NCI-H748 treated with DMSO at 0.1 percent for 48 hours (cell line): ENCODE measurements around the gene YPEL2.
A peak's percentile ranks its signal among the peaks of the same experiment; 100 is the strongest.
"Not testable (repeated sequence)": the region's sequence is repeated elsewhere in the genome, so short reads cannot be mapped to it uniquely, and the experiment has no call there.

Source experiments
- DNase-seq: peaks from one replicate; lab custom pipeline; 2025; lab: John Stamatoyannopoulos, UW

Gene YPEL2, protein sequence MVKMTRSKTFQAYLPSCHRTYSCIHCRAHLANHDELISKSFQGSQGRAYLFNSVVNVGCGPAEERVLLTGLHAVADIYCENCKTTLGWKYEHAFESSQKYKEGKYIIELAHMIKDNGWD

DNA sequence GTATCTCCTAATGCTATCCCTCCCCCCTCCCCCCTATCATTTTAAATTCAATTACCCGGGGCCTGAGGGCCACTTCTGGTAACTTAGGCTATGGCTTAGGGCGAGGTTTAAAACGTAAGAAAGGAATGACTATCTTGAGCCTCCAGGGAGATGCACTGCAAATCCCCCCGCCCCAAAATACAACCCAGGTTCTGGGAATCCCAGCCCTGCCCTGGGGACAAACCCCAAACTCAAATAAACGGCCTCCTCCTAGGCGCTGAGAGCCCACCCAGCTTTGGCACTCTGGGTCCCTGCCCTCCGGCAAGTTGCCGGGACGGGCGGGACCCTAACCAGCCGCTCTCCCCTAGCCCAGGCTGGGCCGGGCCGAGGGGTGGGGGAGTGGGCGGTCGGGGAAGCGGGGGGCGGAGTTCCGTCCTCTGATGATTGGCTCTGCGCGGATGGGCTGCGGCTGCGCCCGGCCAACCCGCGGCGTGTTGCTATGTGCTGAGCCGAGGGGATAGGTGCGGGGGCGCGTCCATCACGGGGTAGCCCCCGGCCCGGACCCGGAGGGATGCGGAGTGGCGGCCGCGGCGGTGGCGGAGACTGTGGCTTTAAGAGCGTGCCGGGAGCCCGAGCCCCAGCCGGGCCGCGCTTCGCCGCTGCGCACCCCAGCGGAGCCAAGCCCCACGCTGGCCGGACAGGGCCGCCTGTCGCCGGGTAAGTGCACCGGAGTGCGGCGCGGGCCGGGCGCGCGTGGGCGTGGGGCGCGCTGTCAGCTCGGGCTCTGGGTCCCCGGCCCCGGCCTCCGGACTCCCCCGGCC lies at the start of gene YPEL2:
Gene YPEL2 (plus strand): TSS at position 527 of the 800 bp plus-strand sequence. CDS start 21,755 bp downstream, outside the sequence.
- peak; percentile 89 for DNase-seq

DNA sequence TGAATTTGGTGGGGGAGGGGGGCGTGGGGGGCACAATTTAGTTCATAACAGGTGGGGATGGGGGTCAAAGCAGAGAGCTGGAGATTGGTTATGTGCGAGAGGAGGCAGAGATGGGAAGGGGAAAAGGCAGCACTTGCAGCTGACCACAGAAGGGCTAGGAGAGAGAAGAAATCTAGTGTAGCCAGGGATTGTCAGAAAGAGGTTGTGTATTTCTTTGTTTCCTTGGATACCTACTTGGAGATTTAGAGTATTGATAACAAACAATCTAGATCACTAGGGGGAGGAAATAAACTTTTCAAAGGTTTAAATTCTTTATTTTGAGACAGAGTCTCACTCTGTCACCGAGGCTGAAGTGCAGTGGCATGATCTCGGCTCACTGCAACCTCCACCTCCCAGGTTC lies 47.1 kb upstream of the YPEL2 start:
- DNase-seq = no peak

DNA sequence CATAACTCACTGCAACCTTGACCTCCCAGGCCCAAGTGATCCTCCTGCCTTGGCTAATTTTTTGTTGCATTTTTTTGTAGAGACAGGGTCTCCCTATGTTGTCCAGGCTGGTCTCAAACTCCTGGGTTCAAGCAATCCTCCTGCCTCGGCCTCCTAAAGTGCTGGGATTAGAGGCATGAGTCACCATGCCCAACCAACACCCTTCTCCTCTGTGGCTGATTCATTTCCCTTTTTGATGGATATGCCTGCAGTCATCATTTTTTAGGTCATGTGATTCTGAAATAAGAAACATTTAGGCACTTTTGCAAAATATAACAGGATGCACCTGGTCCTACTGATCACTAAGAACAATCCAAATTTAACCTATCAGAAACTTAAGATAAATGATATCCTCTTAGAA lies 44.0 kb upstream of the YPEL2 start:
- no peak for DNase-seq

DNA sequence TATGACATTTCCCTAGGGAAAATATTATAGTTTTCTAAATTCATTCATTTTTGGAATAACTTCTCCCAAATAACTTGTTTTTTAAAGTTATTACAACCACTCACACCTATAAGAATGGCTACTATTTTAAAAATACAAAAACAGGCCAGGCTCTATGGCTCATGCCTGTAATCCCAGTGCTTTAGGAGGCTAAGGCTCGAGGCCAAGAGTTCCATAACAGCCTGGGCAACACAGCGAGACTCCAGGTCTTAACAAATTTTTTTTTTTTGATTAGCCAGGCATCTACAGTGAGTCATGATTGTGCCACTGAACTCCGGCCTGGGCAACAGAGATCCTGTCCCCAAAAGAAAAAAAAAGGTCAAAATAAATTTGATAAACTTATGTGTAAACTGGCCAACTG lies 43.6 kb upstream of the YPEL2 start:
- DNase-seq = no peak

DNA sequence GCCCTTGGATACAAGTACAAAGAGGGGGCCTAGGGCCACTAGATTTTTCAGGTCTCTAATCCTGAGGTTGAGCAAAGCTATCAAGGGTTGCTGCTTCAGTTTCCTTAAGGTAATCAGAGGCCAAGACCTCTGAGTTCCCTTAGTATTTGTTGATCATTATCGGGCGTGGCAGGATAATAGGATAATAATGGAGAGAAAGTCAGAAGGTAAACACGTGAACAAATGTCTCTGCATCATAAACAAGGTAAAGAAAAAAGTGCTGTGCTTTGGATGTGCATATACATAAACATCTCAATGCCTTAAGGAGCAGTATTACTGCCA lies 41.5 kb upstream of the YPEL2 start:
- no peak for DNase-seq

DNA sequence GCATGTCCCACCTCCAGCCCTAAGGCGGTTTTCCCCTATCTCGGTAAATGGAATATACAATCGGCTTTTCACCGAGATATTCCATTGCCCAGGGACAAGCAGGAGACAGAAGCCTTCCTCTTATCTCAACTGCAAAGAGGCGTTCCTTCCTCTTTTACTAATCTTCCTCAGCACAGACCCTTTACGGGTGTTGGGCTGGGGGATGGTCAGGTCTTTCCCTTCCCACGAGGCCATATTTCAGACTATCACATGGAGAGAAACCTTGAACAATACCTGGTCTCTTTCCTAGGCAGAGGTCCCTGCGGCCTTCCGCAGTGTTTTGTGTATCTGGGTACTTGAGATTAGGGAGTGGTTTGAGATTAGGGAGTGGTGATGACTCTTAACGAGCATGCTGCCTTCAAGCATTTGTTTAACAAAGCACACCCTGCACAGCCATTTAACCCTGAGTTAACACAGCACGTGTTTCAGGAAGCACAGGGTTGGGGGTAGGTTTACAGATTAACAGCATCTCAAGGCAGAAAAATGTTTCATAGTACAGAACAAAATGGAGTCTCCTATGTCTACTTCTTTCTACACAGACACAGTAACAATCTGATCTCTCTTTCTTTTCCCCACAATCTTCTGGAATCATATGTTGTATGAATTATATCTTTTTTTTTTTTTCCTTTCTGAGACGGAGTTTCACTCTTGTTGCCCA lies 41.0 kb upstream of the YPEL2 start:
- peak; percentile 33 for DNase-seq

DNA sequence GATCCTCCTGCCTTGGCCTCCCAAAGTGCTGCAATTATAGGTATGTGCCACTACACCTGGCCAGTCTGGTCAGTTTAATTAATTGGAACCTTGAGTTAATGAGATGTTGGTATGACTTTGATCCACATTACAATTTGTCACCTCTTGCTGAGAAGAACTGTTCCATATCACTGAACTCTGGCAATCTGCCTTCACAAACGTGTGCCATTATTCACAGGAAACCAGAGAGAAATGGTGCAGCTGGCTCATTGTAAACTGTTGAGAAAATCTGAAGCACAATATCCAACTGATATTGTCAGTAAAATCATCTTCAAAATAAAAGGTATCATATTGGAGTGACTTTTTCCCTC lies 39.3 kb upstream of the YPEL2 start:
- no peak for DNase-seq

DNA sequence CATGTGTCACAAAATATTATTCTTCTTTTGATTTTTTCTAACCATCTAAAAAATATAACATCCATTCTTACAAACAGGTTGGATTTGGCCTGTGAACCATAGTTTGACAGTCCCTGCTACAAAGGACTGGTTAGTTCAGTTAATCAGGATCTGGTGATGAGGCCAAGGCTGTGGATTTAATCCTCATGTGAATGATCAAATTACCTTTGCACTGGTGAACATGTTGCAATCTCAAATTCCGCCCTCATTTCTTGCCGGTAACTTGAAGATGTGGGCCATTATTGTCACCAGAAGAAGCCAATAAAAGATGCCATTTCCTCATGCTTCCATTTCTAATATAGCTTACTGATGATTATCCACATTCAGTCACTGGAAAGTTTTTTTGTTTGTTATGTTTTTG lies 35.3 kb upstream of the YPEL2 start:
- DNase-seq = no peak

DNA sequence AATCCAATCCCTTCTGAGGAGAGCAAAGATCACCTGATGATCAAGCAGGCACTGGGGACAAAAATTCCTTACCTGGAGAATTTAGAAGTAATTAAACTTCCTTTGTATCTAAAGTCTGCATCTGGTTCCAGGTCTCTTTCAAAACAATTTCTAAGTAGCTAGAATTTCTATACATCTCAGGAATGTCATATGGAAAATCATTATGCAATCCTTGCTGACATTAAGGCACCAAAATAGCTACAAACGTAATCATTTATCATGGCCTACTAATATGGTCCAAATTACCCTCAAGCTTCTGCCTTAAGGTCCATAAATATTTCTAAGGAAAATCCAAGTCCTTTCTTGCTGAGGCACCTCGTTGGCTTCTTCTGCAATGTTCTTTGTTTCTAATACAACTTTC lies 32.9 kb upstream of the YPEL2 start:
- no peak for DNase-seq

DNA sequence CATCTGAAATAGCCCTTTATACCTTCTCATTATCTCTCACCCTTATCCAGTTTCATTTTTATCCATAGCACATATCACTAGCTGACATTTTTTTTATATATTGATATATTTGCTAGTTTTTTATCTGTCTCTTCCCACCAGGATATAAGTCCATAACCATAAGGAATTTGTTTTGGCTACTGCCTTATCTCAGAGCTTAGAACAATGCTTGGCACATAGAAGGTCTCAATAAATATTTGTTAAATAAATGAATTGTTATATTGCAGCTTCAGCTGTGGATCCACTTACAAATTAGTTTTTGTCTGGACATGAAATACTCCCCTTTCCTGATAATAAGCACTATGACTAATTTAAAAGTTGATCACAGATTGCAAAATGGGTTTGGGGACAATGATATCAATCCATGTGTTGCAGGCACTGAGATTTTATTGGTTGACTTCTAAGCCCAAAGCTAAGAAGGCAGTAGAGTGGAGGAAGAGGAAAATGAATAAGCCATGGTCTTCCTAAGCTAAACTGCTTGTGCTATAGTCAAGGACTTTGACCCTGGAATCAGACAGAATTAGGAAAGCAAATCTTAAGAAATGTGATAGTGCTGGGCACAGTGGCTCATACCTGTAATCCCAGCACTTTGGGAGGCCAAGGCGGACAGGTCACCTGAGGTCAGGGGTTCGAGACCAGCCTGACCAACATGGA lies 31.9 kb upstream of the YPEL2 start:
- no peak for DNase-seq

DNA sequence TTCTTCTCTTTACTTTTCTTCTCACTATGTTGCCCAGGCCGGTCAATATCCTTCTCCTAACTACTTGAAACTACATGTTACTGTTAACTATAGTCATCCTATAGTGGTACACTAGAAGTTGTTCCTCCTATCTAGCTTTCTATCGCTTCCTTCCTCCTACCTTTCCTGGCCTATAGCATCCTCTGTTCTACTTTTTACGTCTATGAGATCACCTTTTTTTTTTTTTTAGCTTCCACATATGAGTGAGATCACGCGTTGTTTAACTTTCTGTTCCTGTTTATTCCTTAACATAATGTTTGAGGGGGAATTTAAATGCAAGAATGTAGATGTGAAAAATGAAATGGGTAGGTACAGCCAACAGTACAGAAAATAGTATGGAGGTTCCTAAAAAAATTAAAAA lies 30.5 kb upstream of the YPEL2 start:
- no peak for DNase-seq

DNA sequence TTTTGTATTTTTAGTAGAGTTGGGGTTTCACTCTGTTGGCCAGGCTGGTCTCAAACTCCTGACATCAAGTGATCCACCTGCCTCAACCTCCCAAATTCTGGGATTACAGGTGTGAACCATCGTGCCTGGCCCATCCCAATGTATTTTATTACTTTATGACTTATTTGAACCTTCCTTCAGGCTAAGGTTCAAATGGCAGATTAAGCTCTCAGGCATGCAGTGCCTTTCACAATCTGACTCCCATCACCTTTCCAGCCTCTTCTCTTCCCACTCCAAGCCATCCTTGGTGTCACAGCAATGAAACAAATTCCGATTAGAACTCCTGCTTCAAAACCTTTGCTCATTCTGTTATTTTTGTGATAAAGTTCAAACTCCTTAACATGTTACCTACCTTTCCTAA lies 26.6 kb upstream of the YPEL2 start:
- no peak for DNase-seq

DNA sequence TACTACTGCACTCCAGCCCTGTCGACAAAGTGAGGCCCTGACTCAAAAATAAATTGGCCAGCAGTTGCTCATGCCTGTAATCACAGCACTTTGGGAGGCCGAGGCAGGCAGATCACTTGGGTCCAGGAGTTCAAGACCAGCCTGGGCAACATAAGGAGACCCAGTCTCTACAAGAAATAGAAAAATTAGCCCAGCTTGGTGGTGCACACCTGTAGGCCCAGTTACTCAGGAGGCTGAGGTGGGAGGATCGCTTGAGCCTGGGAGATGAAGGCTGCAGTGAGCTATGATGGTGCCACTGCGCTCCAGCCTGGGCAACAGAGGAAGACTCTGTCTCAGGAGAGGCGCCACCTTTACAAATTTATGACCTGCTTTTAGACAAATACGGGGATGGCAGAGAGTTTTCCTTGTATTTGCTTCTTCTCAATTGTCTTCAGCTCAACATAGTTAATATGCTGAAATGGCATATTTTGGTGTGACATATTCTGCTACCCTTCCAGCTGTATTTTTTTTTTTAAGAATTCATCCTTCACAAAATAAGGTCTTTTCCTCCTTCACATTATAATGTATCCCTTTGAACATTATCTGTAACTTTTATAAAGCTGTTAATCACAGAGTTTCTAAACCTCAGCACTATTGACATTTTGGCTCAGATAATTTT lies 21.1 kb upstream of the YPEL2 start:
- DNase-seq = no peak

DNA sequence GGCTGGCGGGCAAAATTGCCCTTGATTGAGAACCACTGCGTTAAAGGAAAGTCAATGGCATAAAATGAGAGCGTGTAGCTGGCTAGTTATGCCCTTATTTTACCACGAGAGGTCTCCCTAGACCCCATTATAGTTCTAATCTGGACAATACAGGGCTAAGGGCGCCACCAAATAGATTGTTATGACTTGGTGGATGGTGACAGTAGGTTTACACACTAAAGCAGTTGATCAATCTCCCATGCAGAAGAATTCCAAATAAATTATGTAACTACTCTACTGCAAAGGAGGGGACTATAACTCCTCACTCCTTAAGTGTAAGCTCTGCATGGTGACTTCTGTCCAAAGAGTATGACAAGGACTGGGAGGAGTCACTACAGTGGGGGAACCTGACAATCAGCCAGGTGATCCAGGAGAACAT lies 20.4 kb upstream of the YPEL2 start:
- DNase-seq = peak; percentile 71

DNA sequence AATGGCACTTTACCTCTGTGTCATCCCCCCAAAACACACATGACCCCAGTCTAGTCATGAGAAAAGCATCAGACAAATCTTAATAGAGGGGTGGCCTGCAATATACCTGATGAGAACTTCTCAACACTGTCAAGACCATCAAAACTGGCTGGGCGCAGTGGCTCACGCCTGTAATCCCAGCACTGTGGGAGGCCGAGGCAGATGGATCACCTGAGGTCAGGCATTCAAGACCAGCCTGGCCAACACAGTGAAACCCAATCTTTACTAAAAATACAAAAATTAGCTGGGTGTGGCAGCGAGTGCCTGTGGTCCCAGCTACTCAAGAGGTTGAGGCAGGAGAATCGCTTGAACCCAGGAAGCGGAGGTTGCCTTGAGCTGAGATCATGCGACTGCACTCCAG lies 19.9 kb upstream of the YPEL2 start:
- not testable (repeated sequence) for DNase-seq

DNA sequence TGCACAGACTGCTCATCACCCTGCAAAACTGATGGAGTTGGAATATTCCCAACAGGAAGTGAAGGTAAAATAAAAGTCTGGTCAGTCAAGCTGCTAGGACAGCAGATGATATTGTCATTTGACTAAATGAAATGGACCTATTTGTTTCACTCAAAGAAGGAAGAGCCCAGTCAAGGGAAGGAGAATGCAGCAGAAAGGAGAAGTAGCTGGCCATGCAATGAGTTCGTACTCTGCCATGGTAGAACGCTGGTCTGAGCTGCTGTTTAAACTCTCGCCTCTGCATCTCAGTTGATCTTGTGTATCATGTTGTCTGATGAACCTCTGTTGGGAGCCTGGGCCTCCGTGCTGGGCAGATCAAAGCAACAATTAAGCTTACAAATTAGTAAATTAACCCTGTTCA lies 15.6 kb upstream of the YPEL2 start:
- no peak for DNase-seq

DNA sequence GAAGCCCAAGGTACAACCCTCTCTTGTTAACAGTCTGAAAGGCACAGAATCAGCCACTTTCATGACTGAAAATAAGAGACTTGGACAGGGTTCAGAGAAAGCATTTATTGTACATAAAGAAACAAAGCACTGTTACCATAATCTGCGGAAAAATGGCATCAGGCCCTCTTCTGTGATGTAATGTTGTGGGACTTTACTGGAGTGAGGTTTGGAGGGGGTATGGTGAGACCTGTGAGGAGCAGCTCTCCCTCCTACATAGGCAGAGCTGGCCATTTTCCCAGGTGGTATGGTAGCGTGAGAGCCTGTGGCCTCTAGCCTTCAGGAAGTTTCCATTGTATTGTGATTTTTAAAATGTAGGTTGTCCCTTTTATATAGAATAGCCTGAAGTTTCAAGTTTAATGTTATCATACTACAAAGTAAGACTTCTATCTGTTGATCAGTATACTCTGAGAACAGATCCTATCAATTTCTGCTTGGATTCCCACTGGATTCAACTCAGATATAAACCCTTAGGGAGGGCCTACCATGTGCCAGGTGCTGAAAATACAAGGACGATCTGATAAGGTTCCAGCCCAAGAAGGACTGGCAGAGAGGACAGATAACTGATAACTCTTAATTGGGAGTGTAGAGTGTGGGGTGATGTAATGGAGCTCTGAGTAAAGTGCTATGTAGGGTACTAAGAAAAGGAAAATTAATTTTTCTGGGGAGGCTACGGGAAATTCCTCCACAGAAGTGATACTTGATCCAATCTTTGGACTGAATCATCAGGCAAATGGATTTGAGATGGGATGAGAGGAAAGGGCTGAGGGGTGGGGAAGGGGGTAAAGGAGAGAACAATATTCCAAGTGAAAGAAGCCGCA lies 4.1 kb upstream of the YPEL2 start:
- no peak for DNase-seq

DNA sequence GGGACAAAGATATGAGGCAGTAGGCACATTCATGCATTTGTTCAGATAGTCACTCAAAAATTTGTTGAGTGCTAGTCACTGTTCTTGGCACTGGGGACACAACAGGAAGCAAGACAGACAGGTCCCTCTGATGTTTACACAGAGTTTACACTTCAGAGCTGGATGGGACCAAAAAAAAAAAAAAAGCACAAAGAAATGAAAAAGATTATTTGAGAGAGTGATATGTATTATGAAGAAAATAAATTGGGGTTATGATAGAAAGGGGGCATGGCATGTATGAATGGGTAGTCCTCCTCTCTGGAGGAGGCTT lies 3.5 kb upstream of the YPEL2 start:
- DNase-seq = no peak

DNA sequence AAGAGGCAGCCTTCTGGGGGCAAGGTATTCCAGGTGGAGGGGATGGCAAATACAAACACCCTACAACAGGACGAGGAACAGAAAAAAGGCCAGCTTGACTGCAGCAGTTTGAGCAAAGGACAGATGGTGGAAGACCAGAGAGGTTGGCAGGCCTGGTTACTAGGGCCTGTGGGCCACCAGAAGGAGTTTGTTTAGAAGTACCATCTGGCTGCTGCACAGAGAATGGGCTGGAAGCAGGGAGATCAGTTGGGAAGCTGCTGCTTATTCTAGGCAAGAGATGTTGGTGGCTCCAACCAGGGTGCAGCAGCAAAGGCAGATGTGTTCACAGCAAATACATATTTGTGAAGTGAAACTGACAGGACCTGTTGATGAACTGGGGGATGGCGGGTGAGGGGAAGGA lies 2.9 kb upstream of the YPEL2 start:
- no peak for DNase-seq

DNA sequence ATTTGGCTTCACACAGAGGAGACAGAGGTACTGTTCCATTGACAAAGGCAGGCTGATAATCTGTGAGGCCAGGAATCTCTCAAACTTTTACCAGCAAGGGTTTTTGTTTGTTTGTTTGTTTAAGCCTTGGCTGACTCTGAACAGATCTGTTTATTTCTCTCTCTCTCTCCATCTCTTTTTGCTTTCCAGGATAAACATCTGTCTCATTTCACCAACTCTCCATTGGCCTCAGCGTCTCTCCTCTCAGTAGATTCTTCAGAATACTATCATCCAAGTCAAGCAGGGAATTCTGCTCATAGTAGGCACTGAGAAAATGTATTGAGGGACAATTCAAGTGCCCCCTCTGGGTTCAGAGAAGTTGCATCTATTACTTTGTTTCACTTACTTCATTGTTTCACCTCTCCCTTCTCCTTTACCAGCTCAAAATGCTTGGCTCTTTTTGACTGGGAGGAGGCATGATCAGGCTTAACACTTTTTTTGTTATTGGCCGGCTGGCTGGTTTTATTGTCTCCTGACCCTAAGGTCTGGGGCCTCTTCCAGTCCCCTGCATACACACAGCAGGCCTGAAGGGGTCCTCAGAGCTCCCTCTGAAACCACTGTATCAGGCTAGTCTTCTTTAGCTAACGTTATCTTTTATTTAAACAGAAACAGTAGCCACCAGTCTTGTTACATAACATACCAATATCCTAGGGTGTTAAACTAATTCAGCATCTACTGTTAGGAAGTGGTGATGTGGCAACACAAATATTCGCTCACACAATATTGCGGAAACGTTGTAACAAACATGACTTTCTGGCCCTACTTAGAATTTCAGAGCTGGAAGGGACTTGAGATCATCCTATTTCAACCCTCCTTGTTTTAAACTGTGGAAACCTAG lies 2.0 kb upstream of the YPEL2 start:
- DNase-seq = peak; percentile 50
